ENCODE results near the gene LMAN2L. TPM values are rescaled to one million over a fixed set of nuclear protein-coding genes. Genes with fewer than 3 reads are reported as not detected.

Gene LMAN2L
- total and polyA plus RNA-seq, 5 donors, result 12.9 to 24.3 (median 19.8) TPM

DNA sequence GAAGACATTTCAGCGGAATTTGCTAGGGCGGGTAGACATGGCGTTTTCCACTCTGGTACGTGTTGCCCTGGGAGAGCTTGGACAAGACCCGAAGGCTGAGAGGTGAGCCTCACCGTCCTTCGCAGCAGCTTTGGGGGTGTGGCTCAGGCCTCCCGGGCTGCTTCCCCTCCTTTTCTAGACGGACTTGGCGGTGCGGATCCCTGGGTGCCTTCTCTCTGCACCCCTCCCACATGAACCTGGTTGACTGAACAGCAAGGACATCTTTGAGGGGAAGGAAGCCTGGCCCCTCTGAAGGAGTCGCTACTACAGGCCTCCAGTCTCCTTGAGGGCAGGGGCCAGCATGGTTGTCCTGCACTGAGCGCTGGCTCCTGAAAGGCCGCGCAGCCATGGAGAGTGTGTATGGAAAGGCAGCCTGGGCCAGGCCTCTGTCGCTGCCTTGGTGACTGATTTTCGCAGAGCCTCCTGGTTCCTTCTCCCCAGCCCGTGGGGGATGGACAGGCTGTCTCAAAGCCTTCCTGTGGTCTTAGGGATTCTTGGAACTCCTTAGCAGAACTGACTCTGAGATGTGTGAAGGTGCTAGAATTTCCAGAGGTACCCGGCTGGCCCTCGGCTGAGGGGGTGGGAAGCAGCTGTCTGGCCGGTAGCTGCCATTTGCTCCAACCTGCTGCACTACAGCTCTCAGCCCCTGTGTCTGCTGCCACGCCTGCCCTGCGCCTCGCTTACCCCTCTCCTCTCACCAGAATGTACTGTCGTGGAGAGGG lies 30.8 kb upstream of the LMAN2L start:
- H3K4me1 ChIP-seq (ENCODE audit: control insufficient read depth, insufficient read depth, low read length), result peaks cover 3% of the 10 kb centered on the region
- H3K9me3 ChIP-seq (ENCODE audit: control insufficient read depth, low read length), result no peaks in the 10 kb centered on the region
- ATAC-seq (peak in 1 of 2 donors; percentile 13), DNase-seq (no peak)
- H3K27ac ChIP-seq (ENCODE audit: low read length), result peak overlapping the region; percentile 37
- no peak overlapping the region for H3K4me3 ChIP-seq (ENCODE audit: low read length)
- intact Hi-C loops (cut with DNase I), result no loop called here
- WGBS, result 85% methylated on average over 25 of the region's 25 CpGs
- no peaks in the 10 kb centered on the region for H3K27me3 ChIP-seq (ENCODE audit: control insufficient read depth, insufficient read depth)

DNA sequence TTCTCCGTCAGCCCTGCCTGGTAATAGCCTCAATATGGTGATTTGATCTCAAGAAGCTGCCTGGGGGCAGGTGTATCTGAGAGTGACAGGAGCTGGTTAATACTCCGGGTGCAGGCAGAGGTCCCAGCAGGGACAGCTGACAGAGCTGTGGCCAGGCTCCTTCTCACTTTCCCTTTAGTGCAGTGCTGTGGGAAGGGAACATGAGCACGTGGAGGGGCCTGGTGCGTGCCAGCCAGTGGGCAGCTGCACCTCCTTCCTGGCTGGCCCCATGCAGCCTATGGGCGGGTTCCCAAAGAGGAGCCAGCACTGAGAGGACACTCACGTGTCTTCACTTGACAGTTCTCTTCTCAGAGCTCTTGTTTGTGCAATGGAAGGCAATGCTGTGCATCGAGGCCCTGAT lies 29.9 kb upstream of the LMAN2L start:
- H3K27ac ChIP-seq (ENCODE audit: low read length), result peak overlapping the region; percentile 76
- intact Hi-C loops (cut with DNase I), result loop anchor here in 1 of 4 donors (10.0 kb wide), 1 partner anchor 135 kb away; the partner anchor contains the start of gene KANSL3

DNA sequence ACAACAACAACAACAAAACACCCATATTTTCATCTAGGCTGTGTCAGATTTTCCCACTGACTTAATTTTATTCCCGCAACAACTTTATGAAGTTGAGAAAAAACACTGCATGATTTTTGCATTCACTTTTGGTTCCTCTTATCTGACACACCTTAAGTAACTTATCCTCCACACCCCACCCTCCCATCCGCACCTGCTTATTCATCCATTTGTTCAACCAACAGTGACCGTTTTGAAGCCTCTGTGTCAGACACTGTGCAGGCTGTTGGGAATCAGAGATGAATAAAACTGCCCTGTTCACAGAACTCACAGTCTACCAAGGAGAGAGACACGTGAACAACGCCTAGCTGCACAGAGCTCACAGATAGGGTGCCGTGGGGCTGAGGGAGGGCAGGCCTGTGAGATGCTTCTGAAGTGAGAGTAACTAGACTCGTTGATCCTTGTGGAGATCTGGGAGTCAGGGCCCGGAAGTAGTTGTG lies 28.3 kb upstream of the LMAN2L start:
- intact Hi-C loops (cut with DNase I), result loop anchor here in 1 of 4 donors (10.0 kb wide), 1 partner anchor 133 kb away; the partner anchor contains the start of gene KANSL3
- DNase-seq, result no peak
- H3K4me1 ChIP-seq (ENCODE audit: control insufficient read depth, insufficient read depth, low read length), result peaks cover 10% of the 10 kb centered on the region

More for the DNA sequence above, 29.9 kb upstream of the LMAN2L start:
- DNase-seq (peak; percentile 70 to 90 (median 88)), ATAC-seq (peak; percentile 93 to 94)
- Histone ChIP-seq H3K4me1 (ENCODE audit: control insufficient read depth, insufficient read depth, low read length) (peaks cover 3% of the 10 kb centered on the region), H3K4me3 (ENCODE audit: low read length) (no peak overlapping the region), H3K9me3 (ENCODE audit: control insufficient read depth, low read length) (no peaks in the 10 kb centered on the region), H3K27me3 (ENCODE audit: control insufficient read depth, insufficient read depth) (no peaks in the 10 kb centered on the region)
- WGBS, result 52% methylated on average over 7 of the region's 7 CpGs

DNA sequence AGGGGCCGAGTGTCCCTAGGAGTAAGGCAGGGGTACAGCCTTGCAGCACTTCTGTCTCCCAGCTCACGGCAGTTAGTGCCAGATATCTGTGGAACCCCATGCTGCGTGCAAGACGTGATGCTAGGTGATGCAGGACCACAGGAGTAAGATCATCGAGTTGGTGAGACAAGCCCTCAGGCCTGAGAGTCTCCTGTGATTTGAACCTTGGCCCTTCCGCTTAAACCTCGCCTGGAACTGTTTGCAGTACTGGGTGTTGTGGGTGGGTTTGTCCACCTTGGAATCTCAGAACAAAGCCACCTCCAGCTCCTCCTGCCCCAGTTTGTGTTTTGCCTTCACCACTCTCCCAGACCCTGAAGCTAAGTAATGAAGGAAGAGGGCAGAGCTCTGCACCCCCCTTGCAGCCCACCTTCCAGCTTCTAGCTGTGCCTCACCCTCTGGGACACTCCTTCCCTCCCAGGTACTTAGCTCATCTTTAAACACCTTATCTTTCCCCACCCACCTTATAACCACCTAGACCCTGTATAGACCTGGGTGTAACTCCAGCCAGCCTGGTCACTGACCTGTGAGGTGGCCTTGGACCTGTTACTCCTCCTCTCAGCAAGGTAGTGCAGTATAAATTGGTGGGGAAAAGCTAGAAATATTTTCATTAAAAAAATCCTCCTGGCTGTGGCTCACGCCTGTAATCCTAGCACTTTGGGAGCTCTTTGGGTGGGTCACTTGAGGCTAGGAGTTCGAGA lies 27.4 kb upstream of the LMAN2L start:
- H3K9me3 ChIP-seq (ENCODE audit: control insufficient read depth, low read length), result no peaks in the 10 kb centered on the region
- DNase-seq (no peak), ATAC-seq (no peak)
- WGBS, result 94% methylated on average over 9 of the region's 9 CpGs
- H3K27me3 ChIP-seq (ENCODE audit: control insufficient read depth, insufficient read depth), result no peaks in the 10 kb centered on the region
- intact Hi-C loops (cut with DNase I), result loop anchor here in 1 of 4 donors (10.0 kb wide), 1 partner anchor 133 kb away; the partner anchor contains the start of gene KANSL3
- no peak overlapping the region for H3K27ac ChIP-seq (ENCODE audit: low read length)
- H3K4me3 ChIP-seq (ENCODE audit: low read length), result no peak overlapping the region
- H3K4me1 ChIP-seq (ENCODE audit: control insufficient read depth, insufficient read depth, low read length), result peaks cover 16% of the 10 kb centered on the region

More for the DNA sequence above, 28.3 kb upstream of the LMAN2L start:
- Histone ChIP-seq H3K27me3 (ENCODE audit: control insufficient read depth, insufficient read depth) (no peaks in the 10 kb centered on the region), H3K27ac (ENCODE audit: low read length) (no peak overlapping the region), H3K9me3 (ENCODE audit: control insufficient read depth, low read length) (no peaks in the 10 kb centered on the region), H3K4me3 (ENCODE audit: low read length) (no peak overlapping the region)
- no peak for ATAC-seq
- WGBS, result 81% methylated on average over 8 of the region's 8 CpGs

DNA sequence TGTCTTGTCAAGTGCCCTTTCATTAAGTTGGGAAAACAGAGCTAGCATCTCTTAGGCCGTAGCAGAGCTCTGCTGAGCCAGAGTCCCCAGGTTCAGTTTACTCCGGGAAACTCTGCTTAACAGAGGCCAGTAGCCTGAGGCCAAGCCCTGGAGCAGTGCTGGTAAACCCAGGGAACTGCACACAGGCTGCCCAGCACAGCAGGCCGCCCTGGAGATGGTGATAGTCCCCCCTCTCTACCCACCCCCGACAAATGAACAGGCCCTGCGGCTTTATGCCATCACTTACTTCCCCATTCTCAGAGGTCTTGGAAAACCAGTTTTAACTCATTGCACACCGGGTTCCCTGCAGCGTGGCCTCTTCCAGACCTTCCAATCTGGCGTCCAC lies 24.4 kb upstream of the LMAN2L start:
- H3K27me3 ChIP-seq (ENCODE audit: control insufficient read depth, insufficient read depth), result no peaks in the 10 kb centered on the region
- intact Hi-C loops (cut with DNase I), result loop anchor here in 1 of 4 donors (5.0 to 10.0 kb wide), 2 partner anchors 38 to 129 kb away; partner anchors contain the start of gene KANSL3
- no peak overlapping the region for H3K27ac ChIP-seq (ENCODE audit: low read length)
- WGBS, result 50% methylated on average over 8 of the region's 8 CpGs
- DNase-seq, result peak in 2 of 3 donors; percentile 64 to 66
- H3K4me1 ChIP-seq (ENCODE audit: control insufficient read depth, insufficient read depth, low read length), result peaks cover 21% of the 10 kb centered on the region
- no peak for ATAC-seq
- no peak overlapping the region for H3K4me3 ChIP-seq (ENCODE audit: low read length)
- no peaks in the 10 kb centered on the region for H3K9me3 ChIP-seq (ENCODE audit: control insufficient read depth, low read length)

DNA sequence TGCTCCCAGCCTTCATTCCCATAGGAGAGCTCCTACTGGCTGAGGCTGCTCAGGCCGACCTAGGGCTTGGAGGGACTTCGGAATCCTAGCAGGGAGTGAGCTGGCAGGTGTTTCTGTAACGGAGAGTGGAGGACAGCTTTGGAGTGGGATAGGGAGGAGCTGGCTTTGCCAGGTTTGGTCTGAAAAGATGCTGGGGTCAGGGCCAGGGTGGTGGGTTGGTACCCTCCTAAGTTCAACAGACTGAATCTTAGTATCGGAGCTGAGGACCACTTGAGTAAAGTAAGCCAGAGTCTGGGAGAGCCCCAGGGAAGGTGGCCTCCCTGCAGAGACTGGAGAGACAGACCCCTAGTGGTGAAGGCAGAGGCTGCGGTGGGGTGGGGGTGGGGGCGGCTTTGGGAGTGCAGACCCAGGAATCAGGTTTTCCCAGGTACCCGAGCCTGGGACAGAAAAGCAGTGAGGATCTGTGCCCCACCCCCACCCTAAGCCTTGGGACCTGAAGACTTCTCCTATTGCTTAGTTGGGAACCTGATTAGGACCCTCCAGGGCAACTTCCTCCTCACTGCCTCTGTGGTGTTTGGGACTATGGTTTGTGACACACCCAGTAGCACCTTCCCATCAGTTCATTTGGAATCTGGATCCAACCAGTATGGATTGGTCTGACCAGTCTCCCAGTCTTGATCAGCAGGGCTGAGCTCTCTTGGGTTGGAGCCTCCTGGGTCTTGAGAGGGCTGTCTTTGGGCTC lies 23.8 kb upstream of the LMAN2L start:
- Histone ChIP-seq H3K4me3 (ENCODE audit: low read length) (peak overlapping the region; percentile 27), H3K4me1 (ENCODE audit: control insufficient read depth, insufficient read depth, low read length) (peaks cover 21% of the 10 kb centered on the region), H3K27ac (ENCODE audit: low read length) (no peak overlapping the region), H3K9me3 (ENCODE audit: control insufficient read depth, low read length) (no peaks in the 10 kb centered on the region), H3K27me3 (ENCODE audit: control insufficient read depth, insufficient read depth) (no peaks in the 10 kb centered on the region)
- ATAC-seq, result no peak
- no peak for DNase-seq
- WGBS, result 30% methylated on average over 7 of the region's 7 CpGs
- intact Hi-C loops (cut with DNase I), result loop anchor here in 1 of 4 donors (5.0 to 10.0 kb wide), 2 partner anchors 39 to 129 kb away; partner anchors contain the start of gene KANSL3

DNA sequence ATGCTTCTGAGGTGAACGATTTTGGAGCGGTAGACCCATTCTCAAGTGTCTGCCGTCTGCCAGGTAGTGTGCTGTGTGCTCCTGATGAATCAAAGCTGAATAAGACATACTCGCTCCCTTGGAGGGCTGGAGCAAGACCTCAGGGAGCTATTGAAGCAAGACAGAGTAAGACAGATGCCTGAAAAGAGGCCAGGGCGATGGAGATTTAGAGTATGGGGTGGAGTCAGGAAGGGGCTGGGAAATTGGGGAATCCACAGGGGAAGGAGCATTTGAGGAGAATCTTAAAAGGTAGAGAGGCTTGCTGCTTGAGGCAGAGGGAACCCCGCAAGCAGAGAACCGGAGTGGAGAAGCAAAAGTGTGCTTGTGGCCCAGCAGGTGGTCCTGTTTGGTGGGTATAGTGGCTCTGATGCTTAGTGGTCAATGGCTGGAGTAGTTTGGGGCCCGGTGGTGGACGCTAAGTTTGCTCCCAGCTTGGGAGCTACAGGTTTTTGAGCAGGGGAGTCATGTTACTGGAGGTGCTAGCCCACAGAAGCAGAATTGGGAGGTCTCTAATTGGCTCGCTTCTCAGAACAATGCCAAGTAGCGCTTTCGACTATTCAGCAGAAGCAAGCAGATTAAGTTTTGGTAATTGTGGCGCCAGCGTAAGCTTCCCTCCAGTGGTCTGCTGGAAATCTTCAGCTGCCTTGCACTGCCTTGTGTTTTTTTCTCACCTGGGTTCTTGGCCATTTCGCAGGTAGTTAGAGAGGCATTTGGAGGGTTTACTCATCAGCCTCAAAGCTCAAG lies 22.9 kb upstream of the LMAN2L start:
- Histone ChIP-seq H3K4me1 (ENCODE audit: control insufficient read depth, insufficient read depth, low read length) (peaks cover 21% of the 10 kb centered on the region), H3K27me3 (ENCODE audit: control insufficient read depth, insufficient read depth) (no peaks in the 10 kb centered on the region), H3K4me3 (ENCODE audit: low read length) (peak overlapping the region; percentile 27), H3K27ac (ENCODE audit: low read length) (no peak overlapping the region), H3K9me3 (ENCODE audit: control insufficient read depth, low read length) (no peaks in the 10 kb centered on the region)
- intact Hi-C loops (cut with DNase I), result loop anchor here in 1 of 4 donors (5.0 to 10.0 kb wide), 2 partner anchors 40 to 128 kb away; partner anchors contain the start of gene KANSL3
- WGBS, result 39% methylated on average over 15 of the region's 15 CpGs
- no peak for DNase-seq
- ATAC-seq, result no peak

DNA sequence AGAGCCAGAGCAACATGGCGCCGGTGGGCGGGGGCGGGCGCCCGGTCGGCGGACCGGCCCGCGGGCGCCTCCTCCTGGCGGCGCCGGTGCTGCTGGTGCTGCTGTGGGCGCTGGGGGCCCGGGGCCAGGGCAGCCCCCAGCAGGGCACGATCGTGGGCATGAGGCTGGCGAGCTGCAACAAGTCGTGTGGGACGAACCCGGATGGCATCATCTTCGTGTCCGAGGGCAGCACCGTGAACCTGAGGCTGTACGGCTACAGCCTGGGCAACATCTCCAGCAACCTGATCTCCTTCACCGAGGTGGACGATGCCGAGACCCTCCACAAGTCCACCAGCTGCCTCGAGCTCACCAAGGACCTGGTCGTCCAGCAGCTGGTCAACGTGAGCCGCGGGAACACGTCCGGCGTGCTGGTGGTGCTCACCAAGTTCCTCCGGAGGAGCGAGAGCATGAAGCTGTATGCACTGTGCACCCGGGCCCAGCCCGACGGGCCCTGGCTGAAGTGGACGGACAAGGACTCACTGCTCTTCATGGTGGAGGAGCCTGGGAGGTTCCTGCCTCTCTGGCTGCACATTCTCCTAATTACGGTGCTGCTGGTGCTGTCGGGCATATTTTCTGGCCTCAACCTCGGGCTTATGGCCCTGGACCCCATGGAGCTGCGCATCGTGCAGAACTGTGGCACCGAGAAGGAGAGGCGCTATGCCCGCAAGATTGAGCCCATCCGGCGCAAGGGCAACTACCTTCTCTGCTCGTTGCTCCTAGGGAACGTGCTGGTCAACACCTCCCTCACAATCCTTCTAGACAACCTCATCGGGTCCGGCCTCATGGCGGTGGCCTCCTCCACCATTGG lies 21.3 kb upstream of the LMAN2L start:
- Histone ChIP-seq H3K4me1 (ENCODE audit: control insufficient read depth, insufficient read depth, low read length) (peaks cover 21% of the 10 kb centered on the region), H3K9me3 (ENCODE audit: control insufficient read depth, low read length) (no peaks in the 10 kb centered on the region), H3K27me3 (ENCODE audit: control insufficient read depth, insufficient read depth) (no peaks in the 10 kb centered on the region), H3K4me3 (ENCODE audit: low read length) (peak overlapping the region; percentile 59), H3K27ac (ENCODE audit: low read length) (peak overlapping the region; percentile 65)
- intact Hi-C loops (cut with DNase I), result loop anchor here in 1 of 4 donors (5.0 to 10.0 kb wide), 2 partner anchors 41 to 126 kb away; partner anchors contain the start of gene KANSL3
- ATAC-seq (peak; percentile 17 to 20), DNase-seq (peak; percentile 58 to 81 (median 77))
- 26% methylated on average over 59 of the region's 59 CpGs for WGBS
